Neural progenitor cell (in vitro differentiated cells): Measurements from ENCODE around the gene OR2AT4.

Source experiments
- EZH2 ChIP-seq: fragments of 200-600 bp; sonication (generic); IDR thresholded peaks from 2 replicates; pipeline ENCODE4 v1.6.1; 2017; ENCODE audit warnings: antibody characterized with exemption, mild to moderate bottlenecking, moderate library complexity
- EZH2phosphoT487 ChIP-seq: fragments of 200-600 bp; sonication (generic); IDR thresholded peaks from 2 replicates; pipeline ENCODE4 v1.6.1; 2017; ENCODE audit warnings: antibody characterized with exemption
- TF ChIP-seq, protein P1 (sequence below): fragments of 200-600 bp; sonication (generic); IDR thresholded peaks from 2 replicates; pipeline ENCODE4 v1.5.1; 2017; ENCODE audit warnings: antibody characterized with exemption, mild to moderate bottlenecking

DNA sequence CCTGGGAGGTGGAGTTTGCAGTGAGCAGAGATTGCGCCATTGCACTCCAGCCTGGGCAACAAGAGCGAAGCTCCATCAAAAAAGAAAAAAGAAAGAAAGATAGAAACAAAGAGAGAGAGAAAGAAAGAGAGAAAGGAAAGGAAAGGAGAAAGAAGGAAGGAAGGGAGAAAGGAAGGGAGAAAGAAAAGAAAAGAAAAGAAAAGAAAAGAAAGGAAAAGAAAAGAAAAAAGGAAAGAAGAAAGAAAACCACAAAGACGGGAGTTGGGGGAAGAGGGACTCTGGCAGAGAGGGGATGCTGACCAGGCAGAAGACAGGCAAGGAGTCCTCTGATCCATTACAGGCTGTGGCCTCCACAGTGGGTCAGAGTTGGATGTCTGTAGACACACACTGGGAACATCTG, 35.4 kb upstream of the OR2AT4 start:
- TF ChIP-seq EZH2 (no peak), EZH2phosphoT487 (no peak)
- TF ChIP-seq, protein P1, sequence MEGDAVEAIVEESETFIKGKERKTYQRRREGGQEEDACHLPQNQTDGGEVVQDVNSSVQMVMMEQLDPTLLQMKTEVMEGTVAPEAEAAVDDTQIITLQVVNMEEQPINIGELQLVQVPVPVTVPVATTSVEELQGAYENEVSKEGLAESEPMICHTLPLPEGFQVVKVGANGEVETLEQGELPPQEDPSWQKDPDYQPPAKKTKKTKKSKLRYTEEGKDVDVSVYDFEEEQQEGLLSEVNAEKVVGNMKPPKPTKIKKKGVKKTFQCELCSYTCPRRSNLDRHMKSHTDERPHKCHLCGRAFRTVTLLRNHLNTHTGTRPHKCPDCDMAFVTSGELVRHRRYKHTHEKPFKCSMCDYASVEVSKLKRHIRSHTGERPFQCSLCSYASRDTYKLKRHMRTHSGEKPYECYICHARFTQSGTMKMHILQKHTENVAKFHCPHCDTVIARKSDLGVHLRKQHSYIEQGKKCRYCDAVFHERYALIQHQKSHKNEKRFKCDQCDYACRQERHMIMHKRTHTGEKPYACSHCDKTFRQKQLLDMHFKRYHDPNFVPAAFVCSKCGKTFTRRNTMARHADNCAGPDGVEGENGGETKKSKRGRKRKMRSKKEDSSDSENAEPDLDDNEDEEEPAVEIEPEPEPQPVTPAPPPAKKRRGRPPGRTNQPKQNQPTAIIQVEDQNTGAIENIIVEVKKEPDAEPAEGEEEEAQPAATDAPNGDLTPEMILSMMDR, result no peak
